ENCODE measurements around the gene CCDC86.

Gene CCDC86

GRCh38 chr11:60854140-60854846 is 12.4 kb downstream of the CCDC86 start:
- DNase-seq = no peak

- DNase-seq = no peak
Observed at GRCh38 chr11:60854847-60855725, 13.2 kb downstream of the CCDC86 start.

GRCh38 chr11:60855726-60856633 is 14.1 kb downstream of the CCDC86 start, which contains the start of gene PTGDR2:
TSS of gene PTGDR2 (minus strand) at chr11:60855950. CDS start at chr11:60853722, 2,228 bp downstream.
- DNase-seq = no peak

- DNase-seq = no peak
Observed at GRCh38 chr11:60857378-60858232, 15.7 kb downstream of the CCDC86 start.

- DNase-seq = no peak
Observed at GRCh38 chr11:60858236-60858635, 16.3 kb downstream of the CCDC86 start.

GRCh38 chr11:60858731-60859464 is 17.0 kb downstream of the CCDC86 start:
- DNase-seq = no peak

- DNase-seq = no peak
Observed at GRCh38 chr11:60859616-60860250, 17.8 kb downstream of the CCDC86 start.

- DNase-seq = no peak
Observed at GRCh38 chr11:60860943-60861342, 19.0 kb downstream of the CCDC86 start.

- DNase-seq = peak; percentile 6
Observed at GRCh38 chr11:60862171-60862570, 20.3 kb downstream of the CCDC86 start.

GRCh38 chr11:60863550-60864521 is 21.9 kb downstream of the CCDC86 start:
- no peak for DNase-seq

- DNase-seq = no peak
Observed at GRCh38 chr11:60864856-60865513, 23.1 kb downstream of the CCDC86 start.

- no peak for DNase-seq
Observed at GRCh38 chr11:60866911-60867870, 25.3 kb downstream of the CCDC86 start, which contains the start of gene ZP1. TSS of gene ZP1 (plus strand) at chr11:60867542. CDS start at chr11:60867562, 20 bp downstream.

GRCh38 chr11:60867871-60868681 is 26.2 kb downstream of the CCDC86 start:
- no peak for DNase-seq

- no peak for DNase-seq
Observed at GRCh38 chr11:60868682-60869450, 27.0 kb downstream of the CCDC86 start.

GRCh38 chr11:60869451-60869825 is 27.5 kb downstream of the CCDC86 start:
- DNase-seq = no peak

GRCh38 chr11:60870276-60870675 is 28.4 kb downstream of the CCDC86 start:
- DNase-seq = no peak

Measured in activated CD8-positive, alpha-beta memory T cell treated with anti-CD3 and anti-CD28 coated beads, Interleukin-2, amount 50 U/mL, for 4 hours (primary cell).